GM21423 (cell line): ENCODE results near the gene MICAL2.

Source experiments
- ATAC-seq: cut with Tn5 transposase; IDR thresholded peaks from one replicate; pipeline ENCODE4 v1.9.1; 2021; ENCODE audit warnings: mild to moderate bottlenecking, moderate library complexity; ENCODE audit not compliant: unreplicated experiment

Gene MICAL2

DNA sequence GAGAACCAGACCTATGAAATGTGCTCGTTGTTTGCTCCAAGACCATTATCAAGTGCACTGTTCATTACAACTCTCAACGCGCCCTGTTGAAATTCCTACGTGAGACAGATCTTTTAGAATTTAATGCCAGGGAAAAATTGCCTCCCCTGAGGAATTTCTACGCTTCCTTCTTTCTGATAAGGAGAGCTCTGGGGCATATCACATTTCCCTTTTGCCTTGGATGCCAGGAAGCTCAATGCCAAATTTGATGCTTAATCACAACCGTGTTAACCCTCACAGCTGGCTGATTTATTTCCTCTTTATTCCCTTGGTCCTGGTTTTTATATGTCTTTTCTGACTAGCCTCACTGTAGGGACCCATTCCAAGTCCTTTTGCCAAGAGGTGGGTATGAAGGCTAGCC, 109.4 kb downstream of the MICAL2 start:
- no peak for ATAC-seq

DNA sequence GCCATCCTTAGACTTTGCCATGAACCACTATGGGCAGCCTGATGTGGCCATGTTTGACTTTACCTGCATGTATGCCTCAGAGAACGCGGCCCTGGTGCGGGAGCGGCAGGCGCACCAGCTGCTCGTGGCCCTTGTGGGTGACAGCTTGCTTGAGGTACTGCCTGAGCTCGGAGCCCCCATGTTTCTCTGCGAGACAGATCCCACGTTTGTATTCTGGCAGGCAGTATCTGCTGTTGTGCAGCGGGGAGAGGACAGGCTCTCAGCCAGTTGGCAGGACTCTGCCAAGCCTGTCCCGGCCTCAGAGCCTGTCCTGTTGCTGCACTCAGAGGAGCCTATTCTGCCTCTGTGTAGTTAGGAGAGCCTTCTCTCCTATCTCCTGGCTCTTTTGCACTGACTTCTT, 109.9 kb downstream of the MICAL2 start:
- ATAC-seq: no peak

DNA sequence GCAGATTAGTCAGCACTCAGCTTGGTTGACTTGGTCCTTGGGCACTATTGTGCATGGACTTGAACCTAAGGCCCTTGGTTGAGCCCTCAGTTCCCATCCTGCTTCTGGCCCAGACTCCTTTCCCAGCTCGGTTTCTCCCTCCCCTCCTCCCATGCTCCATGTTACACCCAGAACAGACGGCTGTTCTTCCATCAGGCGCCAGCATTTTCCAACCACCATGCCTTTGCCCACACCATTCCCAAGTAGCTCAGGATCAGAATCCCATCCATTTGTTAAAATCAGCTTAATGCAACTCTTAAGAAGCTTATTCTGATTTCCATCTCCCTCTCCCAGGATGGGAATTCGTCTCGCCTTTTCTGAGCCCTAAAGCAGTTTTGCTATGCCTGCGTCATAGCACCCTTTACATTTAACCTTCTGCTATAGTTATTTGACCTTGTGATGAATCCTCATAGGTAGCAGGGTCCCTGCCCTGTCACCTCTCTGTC, 110.7 kb downstream of the MICAL2 start:
- no peak for ATAC-seq

DNA sequence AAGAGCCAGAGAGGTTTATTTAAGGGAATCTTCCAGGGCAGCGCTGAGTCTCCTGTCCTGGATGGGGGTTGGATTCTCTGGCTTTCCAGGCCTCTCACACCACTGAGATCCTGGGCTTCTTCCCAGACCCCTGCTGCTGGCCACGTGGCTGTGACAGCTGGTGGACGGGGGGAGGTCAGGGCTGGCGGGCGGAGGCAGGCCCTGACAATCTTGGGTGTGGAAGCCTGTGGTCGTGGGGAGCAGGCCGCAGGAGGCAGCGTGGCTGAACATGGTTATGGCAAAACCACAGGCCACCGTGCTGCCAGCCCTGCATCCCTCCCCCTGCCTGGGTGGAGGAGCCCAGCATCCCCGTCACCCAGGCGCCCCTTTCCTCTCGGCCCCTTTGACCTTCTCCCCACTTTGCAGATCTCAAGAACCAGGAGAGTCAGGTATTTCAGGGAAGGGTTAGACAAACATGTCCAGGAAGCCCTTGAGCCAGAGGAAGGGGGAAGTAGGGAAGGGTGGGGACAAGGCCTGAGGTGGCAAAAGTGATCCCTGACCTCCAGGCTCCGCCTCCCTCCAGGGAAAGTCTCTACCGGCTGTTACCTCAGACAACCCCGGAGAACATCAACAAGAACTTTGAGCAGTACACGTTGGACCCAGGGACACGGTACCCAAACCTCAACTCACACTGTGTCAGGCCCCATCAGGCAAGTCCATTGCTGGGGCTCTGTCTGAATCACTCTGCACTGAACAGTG, 111.8 kb downstream of the MICAL2 start:
- ATAC-seq: no peak

DNA sequence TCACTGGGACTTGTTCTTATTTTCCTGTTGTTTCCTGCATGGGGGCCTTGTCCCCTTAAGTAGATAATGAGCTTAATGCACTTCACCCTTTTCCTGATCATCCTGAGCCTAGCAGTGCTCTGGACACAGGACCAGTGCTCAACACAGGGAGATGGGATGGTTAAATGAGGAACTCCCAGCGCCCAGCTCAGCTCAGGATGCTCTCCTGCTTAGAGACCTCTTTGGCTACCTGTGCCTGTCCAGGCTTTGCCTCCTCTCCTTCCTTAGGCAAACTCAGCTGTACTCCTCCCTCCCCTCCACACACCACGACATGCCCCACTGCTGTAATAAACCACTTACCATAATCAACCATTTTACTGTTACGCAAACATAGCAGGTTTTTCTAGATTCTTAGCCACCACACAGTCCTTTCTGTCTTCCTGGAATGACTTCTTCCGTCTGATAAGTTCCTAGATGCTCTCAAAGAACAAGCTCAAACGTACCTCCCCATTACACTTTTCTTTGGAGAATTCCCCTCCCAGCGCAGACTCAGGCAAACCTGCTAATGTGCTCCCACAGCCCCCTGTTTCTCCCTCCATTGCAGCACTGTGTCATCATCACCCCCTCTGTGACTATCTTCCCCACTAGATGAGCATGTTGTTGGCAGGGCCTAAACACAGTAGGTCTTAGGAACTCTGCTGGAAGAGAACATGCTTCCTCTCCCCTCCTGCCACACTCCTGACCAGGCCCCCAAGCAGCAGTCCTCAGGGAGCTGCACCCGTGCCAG, 113.6 kb downstream of the MICAL2 start:
- no peak for ATAC-seq

DNA sequence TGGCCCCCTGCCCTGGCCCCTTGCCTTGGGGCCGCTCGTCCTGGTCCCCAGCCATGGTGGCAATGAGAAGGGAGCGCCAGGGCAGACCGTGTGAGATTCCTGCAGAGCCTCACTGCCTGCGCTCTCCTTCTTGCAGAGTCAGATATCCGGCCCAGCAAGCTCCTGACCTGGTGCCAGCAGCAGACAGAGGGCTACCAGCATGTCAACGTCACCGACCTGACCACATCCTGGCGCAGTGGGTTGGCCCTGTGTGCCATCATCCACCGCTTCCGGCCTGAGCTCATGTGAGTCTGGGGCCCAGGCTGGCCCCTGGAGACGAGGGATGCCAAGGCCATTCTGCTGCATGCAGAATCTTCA, 114.1 kb downstream of the MICAL2 start:
- peak; percentile 99 for ATAC-seq

DNA sequence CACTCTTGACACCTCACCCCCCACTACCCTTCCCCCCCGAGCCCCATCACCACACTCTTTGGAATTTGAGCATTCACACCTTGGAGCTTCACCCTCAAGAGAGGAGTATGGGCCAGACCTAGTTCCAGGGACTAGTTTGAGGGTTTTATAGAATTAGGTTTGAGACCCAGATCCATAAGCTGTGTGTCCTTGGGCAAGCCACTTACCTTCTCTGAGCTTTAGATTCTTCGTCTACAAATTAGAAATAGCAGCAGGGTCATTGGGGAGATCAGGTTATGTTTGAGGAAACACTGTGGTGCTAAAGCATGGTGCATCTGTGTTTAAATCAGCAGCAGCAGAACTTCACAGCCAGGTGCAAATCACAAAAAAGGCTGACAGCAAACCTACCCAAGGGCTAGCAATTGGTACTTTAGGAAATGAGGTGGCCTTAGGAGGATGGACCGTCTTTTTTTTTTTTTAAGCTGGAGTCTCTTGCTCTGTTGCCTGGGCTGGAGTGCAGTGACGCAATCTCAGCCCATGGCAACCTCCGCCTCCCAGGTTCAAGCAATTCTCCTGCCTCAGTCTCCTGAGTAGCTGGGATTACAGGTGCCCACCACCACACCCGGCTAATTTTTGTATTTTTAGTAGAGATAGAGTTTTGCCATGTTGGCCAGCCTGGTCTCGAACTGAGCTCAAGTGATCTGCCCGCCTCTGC, 114.8 kb downstream of the MICAL2 start:
- no peak for ATAC-seq

DNA sequence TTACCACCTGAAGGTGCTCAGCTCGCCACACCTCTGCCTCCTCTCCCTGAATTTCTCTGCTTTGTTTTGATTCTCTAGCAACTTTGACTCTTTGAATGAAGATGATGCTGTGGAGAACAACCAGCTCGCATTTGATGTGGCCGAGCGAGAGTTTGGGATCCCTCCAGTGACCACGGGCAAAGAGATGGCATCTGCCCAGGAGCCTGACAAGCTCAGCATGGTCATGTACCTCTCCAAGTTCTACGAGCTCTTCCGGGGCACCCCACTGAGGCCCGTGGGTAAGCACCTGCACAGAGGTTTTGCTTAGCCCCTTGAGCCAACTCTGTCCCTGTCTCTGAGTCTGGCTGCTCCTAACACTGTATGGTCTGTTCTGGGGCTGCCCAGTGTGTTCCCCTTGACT, 115.7 kb downstream of the MICAL2 start:
- no peak for ATAC-seq

DNA sequence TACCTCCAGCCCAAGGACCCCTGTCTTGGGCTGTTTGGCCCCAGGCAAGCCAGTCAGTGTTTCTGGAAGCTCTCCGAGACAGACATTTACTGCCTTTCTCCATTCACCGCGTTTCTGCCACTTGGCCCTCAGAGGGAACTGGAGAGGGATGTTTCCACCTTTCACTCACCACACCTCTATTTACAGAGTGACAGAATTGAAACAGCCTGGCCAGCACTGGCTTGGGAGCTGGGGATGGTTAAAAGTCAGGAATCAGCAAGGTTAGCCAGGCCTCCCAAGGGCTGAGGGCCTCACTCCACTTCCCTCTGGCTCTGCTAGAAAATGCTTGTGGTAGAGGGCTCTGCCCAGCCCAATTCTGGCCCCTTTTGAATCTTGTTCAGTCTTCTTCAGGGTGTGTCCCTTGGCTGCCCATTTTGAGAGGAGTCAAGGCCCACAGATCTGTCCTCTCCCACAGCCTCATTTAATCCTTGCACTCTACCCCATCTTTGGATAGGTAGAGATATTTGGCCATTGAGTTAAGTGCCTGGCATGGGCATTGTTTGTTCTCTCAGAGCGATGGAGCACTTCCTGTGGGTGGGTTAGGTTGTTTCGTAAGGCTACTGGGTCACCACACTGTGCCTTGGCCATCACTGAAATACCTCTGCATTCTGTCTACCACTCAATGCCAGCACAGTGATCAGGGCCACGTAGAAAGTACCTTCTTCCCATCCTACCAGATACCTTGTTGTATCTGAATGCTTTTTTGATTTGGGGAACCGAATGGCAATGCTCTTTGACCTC, 119.2 kb downstream of the MICAL2 start:
- ATAC-seq: no peak

DNA sequence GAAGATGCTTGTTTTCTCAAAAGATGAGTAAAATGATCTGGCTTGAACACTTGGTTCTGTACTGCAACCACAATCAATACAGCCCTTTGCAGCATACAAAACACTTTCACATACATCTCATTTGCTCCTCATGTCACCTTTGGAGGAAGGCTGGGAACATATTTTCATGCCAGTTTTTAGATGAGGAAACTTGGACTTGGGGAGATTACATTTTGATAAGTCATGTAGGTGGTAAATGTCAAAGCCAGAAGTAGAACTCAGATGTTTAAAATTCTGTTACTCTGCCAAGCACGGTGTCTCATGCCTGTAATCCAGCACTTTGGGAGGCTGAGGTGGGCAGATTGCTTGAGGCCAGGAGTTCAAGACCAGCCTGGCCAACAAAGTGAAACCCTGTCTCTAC, 121.8 kb downstream of the MICAL2 start:
- no peak for ATAC-seq

DNA sequence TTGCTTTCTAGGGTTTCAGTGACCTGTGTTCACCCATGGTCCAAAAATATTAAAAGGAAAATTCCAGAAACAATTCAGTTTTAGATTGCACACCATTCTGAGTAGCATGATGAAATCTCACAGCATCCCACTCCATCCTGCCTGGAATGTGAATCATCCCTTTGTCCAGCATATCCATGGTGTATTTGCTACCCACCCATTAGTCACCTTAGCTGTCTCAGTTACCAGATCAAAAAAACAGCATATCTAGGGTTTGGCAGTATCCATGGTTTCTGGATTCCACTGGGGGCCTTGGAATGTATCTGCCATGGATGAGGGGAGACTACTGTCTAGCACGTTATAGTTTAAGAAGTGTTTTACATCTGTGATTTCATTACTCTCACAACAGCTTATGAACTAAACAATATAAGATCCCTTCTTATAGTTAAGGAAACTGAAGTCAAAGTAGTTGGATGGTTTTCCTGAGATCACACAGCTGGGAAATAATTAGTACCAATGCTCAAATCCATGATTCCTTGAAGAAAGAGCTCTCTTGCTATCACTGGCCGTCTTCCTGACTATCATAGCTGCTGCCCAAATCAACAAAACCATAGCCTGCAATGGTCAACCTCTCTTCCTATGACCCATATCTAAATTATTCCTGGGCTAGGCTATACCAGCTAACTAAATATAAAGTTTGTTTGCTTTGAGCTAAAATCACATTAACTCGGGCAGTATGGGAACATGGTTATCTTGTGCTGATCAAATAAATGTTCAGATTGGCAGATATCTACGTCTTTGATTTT, 122.6 kb downstream of the MICAL2 start:
- ATAC-seq: no peak

DNA sequence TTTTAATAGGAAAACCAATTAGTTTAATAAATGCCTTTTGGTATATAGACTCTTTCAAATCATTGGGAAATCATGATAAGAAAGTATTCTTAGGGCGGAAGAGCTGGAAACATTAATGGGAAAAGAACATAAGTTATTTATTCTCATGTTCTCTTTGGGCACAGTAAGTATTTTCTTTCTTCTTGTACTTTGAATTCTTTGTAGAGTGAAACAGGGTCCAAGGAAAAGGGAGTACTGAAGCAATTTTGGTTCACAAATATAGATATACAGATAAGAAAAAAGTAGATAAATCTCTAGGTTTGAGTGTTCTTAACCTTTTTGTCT, 123.2 kb downstream of the MICAL2 start:
- ATAC-seq: no peak

DNA sequence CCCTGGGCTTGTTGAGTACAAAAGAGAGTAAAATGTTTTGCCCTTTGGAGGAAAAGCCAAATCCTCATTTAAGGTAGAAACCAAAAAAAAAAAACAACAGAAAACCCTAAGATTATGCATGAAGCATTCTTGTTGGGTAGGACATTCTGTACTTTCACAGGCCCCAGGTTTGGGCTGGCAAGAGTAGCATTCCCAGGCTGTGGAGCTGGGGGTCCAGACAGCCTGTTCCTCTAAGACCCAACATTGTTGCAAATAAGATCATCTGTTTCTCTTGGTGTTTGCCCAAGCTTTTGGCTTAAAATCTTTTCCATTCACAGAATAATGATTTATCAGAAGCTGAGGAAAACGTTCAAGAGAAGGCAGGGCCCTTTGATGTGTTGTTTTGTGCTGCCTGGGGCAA, 123.8 kb downstream of the MICAL2 start:
- no peak for ATAC-seq

DNA sequence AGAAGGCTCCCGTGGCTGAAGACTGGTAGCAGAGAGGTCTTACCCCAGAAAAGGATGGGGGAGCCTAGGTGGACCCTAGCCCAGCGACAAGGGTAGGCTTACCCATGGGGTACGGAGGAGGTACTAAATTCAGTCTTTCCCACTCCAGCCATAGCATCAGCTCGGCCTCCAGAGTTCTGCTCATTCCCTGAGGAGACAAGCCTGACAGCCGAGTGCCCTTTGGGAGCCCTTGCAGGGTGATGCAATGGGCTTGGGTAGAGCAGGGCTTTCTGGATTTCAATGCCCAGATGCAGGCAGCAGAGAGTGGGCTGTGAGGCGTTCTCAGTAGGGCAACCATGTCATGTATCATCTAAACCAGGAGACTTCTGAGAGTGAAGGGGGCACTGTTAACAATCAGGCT, 124.7 kb downstream of the MICAL2 start:
- ATAC-seq: no peak

DNA sequence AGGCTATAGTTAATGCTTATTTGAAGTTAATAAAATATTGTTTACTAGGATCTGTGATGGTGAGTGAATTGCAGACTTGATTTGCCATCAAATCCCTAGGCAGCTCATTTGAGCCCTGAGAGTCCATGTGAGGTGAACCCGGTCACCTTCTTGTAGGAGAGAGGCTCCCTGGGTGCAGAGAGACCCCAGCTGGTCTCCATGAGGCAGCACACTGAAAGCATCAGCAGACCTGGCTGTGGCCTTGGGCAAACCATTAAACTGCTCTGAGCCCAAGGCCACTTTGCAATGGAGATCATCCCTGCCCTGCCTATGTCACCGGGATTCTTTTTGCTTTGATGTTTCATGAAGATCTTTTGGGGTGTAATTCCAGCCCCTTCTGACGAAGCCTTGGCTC, 125.2 kb downstream of the MICAL2 start:
- no peak for ATAC-seq

DNA sequence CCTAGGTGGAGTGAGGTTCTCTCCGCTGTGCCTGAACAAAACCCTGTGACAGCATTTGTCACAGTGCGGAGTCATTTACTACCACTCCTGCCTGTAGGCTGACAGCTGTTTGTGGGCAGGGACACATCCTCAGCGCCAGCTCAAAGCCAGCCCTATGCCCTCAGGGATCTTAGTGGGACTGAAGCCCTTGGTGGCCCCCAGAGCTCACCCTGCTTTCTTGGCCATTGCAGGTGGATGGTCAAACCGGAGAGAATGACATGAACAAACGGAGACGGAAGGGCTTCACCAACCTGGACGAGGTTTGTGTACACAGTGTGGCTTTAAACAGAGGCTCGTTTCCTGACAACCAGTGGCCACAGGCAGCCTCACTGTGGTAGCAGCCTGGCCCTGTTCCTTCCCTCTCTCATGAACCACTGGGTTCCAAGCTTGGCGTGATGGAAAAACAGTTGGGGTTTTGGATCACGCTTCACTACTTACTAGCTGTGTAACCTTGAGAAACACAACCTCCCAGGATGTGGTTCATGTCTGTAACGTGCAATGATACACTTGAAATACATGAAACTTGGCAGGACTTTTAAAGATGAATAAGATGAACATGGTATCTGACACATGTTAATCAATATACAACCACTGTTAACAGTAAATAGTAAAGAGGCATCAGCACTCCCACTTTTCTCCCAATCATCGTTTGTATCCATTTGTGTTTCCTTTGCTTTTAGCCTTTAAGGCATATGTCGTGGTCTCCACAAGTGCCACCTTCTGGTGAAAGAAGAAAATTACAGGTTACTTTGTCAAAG, 125.8 kb downstream of the MICAL2 start:
- ATAC-seq: peak; percentile 80

DNA sequence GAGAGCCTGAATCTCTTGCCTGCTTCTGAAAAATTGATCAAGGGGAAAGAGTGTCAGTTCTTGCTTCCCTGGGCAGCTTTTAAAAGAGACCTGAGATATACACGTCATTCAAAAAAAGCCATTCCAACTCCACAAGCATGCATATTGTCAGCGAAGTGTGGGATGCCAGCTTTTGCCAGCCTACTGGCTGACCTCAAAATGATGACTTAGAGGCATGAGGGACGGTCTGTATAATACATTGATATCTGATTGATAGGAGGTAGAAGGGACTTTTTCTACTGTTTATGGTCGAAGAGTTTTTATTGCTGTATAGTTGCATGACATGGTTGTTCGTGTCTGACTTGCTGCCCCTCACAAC, 126.3 kb downstream of the MICAL2 start:
- ATAC-seq: no peak

DNA sequence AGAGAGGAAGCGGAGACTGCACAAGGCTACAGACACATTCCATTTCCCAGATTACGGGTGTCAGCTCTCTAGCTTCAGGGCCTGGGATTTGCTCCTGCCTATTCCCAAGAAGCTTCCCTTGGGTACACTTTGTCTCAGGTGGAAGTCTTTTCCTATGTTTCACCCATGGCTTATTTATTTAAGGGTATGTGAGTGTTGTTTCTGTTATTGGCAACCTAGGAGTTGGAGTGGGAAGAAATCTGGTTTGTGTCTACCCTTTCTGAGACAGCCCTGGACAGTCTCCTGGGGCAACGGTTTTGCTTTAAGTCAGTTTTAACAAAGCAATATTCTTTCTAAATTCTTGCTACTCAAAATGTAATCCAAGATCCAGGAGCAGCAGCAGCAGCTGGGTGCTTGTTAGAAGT, 127.0 kb downstream of the MICAL2 start:
- no peak for ATAC-seq

DNA sequence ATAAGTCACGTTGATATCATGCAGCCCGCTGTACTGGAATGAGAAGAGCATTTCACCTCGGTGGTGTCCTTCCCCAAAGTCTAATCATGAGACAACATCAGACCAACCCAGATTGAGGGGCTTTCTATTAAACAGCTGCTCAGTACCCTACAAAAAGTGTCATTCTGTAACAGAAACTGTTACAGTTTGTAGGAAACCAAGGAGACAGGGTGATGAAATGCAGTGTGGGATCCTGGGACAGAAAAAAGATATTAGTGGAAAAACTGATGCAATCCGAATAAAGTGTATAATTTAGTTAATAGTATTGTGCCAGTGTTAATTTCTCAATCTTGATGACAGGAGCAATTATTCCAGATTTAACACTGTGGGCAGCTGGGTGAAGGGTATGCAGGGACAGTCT, 128.0 kb downstream of the MICAL2 start:
- no peak for ATAC-seq

DNA sequence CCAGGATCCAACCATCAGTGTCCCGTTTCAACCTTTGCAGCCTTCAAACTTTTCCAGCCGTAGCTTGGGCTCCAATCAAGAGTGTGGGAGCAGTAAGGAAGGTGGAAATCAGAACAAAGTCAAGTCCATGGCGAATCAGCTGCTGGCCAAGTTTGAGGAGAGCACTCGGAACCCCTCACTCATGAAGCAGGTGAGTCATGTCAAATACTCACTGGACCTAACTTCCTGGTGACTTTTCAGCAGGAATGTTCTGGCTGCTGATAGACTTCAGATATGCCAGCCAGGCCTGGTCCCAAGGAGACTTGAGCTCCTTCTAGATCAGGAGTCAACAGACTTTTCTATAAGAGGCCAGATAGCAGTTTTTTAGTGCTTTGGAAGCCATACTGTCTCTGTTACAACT, 129.0 kb downstream of the MICAL2 start:
- no peak for ATAC-seq
